Measurements from ENCODE around the gene CERK.

The CERK gene

DNA sequence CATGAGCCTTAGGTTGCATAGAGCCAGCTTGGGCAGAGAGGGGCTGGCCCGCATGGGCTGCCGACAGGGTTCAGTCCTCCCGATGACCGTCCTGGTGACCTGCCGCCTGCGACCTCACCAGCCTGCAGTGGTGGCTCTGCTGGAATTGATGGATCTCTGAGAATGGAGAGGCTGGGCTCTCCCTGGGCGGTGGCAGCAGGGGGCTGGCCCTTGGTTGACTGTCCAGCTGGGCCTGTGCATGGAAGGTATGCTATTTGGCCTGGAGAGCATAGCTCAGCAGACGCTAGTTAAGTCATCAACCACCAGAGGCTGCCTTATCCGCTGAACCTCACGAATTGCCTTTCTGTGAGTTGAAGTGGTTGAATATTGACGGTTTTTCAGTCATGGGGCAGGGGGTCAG, 98.2 kb downstream of the CERK start:
- no peaks in the 10 kb centered on the region for H3K4me1 ChIP-seq (ENCODE audit: control insufficient read depth, low read depth, low read length)
- H4K8ac ChIP-seq (ENCODE audit: low read depth, low read length), result no peak overlapping the region
- no peaks in the 10 kb centered on the region for H3K27me3 ChIP-seq (ENCODE audit: insufficient read depth, low read length, poor library complexity)
- no peak overlapping the region for H2BK5ac ChIP-seq (ENCODE audit: low read length)
- H2BK120ac ChIP-seq (ENCODE audit: low read depth, low read length), result no peak overlapping the region
- H3K4me2 ChIP-seq (ENCODE audit: low read length), result no peak overlapping the region
- H3K23ac ChIP-seq (ENCODE audit: low read length), result no peak overlapping the region
- no peak overlapping the region for H4K5ac ChIP-seq (ENCODE audit: low read length)
- no CpG with 5 or more reads among the region's 11 CpGs for WGBS (ENCODE audit: extremely low coverage, insufficient coverage, low lambda C conversion rate)
- H2AK5ac ChIP-seq (ENCODE audit: low read length), result no peak overlapping the region
- H3K27ac ChIP-seq (ENCODE audit: low read depth, low read length), result no peak overlapping the region
- H3K4ac ChIP-seq (ENCODE audit: low read depth, low read length), result no peak overlapping the region
- H3K79me2 ChIP-seq (ENCODE audit: control insufficient read depth, insufficient read depth, low read length), result no peaks in the 10 kb centered on the region
- H3K4me3 ChIP-seq (ENCODE audit: low read length), result no peak overlapping the region
- no peak overlapping the region for H3K18ac ChIP-seq (ENCODE audit: low read length)
- DNase-seq, result no peak
- H3K79me1 ChIP-seq (ENCODE audit: low read length), result no peaks in the 10 kb centered on the region
- no peak overlapping the region for H3K56ac ChIP-seq (ENCODE audit: low read length)
- H3K36me3 ChIP-seq (ENCODE audit: control insufficient read depth, insufficient read depth, low read length), result no peaks in the 10 kb centered on the region
- H3K9ac ChIP-seq (ENCODE audit: low read length), result no peak overlapping the region
- H2BK15ac ChIP-seq (replicated peaks; ENCODE audit: low read depth), result no peak overlapping the region

DNA sequence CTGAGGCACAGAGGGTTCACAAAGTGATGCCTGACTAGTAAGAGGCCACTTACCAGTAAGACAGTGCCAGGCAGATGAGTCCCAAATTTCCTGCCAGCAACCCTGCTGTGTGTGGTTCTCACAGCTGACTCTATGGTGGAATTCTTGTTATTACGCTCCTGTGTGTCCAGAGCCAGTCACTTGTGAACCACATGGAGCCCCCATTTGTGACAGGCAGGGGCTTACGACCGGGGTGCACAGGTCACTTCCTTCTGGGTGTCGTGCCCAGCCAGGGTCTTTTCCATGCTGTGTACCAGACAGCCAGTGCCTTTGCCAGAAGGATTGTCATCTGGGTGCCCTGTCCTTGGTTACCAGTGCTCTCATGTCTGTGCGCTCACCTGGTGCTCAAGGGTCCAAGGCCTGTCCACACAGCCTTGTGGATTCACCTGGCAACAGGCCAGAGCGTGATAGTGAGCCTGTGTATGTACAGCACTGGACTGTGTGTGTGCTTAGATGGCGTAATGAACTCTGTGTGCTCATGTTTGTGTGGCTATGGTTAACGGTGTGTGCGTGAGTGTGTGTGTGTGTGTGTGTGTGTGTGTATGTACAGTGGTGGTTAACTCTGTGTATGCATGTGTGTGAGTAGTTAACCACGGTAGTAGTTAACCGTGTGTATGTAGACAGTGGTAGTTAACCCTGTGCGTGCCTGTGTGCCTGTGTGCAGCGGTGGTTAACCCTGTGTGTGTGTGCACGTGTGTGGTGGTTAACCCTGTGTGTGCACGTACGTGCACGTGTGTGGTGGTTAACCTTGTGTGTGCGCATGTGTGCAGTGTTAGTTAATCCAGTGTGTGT, 99.2 kb downstream of the CERK start:
- DNase-seq, result no peak
- no peak overlapping the region for H4K8ac ChIP-seq (ENCODE audit: low read depth, low read length)
- H2BK15ac ChIP-seq (replicated peaks; ENCODE audit: low read depth), result no peak overlapping the region
- H3K27me3 ChIP-seq (ENCODE audit: insufficient read depth, low read length, poor library complexity), result no peaks in the 10 kb centered on the region
- no CpG with 5 or more reads among the region's 18 CpGs for WGBS (ENCODE audit: extremely low coverage, insufficient coverage, low lambda C conversion rate)
- no peak overlapping the region for H2BK5ac ChIP-seq (ENCODE audit: low read length)
- no peaks in the 10 kb centered on the region for H3K36me3 ChIP-seq (ENCODE audit: control insufficient read depth, insufficient read depth, low read length)
- H3K4ac ChIP-seq (ENCODE audit: low read depth, low read length), result no peak overlapping the region
- no peak overlapping the region for H4K5ac ChIP-seq (ENCODE audit: low read length)
- H3K27ac ChIP-seq (ENCODE audit: low read depth, low read length), result no peak overlapping the region
- no peak overlapping the region for H3K9ac ChIP-seq (ENCODE audit: low read length)
- H2AK5ac ChIP-seq (ENCODE audit: low read length), result no peak overlapping the region
- no peaks in the 10 kb centered on the region for H3K79me2 ChIP-seq (ENCODE audit: control insufficient read depth, insufficient read depth, low read length)
- H3K4me2 ChIP-seq (ENCODE audit: low read length), result no peak overlapping the region
- H3K18ac ChIP-seq (ENCODE audit: low read length), result no peak overlapping the region
- no peak overlapping the region for H3K23ac ChIP-seq (ENCODE audit: low read length)
- no peaks in the 10 kb centered on the region for H3K79me1 ChIP-seq (ENCODE audit: low read length)
- no peak overlapping the region for H3K56ac ChIP-seq (ENCODE audit: low read length)
- H3K4me1 ChIP-seq (ENCODE audit: control insufficient read depth, low read depth, low read length), result peaks cover 3% of the 10 kb centered on the region
- H2BK120ac ChIP-seq (ENCODE audit: low read depth, low read length), result no peak overlapping the region
- no peak overlapping the region for H3K4me3 ChIP-seq (ENCODE audit: low read length)

DNA sequence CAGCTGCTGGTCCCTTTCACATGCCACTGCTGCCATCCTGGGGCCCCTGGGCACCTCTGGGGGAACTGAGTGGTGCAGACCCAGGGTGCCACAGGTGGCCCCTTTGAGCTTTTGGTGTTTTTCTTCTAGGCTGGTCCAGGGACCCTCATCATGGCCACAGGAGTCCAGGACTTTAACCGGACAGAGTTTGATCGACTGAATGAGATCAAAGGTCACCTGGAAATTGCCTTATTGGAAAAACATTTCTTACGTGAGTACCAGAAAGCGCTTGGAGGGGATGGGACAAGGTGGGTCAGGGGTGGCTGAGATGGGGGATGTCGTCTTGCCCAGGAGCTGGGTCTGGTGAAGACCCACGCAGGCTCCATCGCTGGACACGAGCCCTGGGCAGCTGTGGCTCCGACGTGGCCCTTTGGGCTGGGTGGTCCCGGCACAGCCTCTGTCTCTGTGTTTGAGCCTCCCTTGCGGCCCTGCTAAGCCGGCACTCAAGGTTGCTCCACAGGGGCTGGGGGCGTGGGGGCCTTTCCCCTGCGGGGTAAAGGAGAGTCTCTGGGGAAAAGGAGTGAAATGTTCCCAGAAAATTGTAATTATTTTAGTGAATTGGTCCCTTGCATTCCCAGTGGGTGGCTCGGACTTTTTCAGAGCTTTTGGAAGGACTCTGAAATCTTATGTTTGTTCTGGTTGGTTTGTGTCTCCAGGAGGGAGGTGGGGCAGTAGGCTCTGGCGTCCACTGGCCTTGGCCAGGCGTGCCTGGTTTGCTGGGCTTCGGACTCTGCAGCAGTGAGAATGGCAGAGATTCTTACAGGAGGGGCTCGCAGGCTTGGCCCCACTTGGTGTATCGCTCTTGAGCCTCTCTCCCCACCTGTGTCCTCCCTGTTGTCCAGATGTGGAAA, 100.1 kb downstream of the CERK start:
- Histone ChIP-seq H3K56ac (ENCODE audit: low read length) (no peak overlapping the region), H3K4me1 (ENCODE audit: control insufficient read depth, low read depth, low read length) (peaks cover 3% of the 10 kb centered on the region), H3K23ac (ENCODE audit: low read length) (no peak overlapping the region), H3K36me3 (ENCODE audit: control insufficient read depth, insufficient read depth, low read length) (no peaks in the 10 kb centered on the region), H3K27ac (ENCODE audit: low read depth, low read length) (no peak overlapping the region), H4K5ac (ENCODE audit: low read length) (no peak overlapping the region), H3K18ac (ENCODE audit: low read length) (no peak overlapping the region), H2BK5ac (ENCODE audit: low read length) (no peak overlapping the region), H3K79me1 (ENCODE audit: low read length) (no peaks in the 10 kb centered on the region), H3K4me3 (ENCODE audit: low read length) (no peak overlapping the region), H2BK120ac (ENCODE audit: low read depth, low read length) (no peak overlapping the region), H2BK15ac (replicated peaks; ENCODE audit: low read depth) (no peak overlapping the region), H2AK5ac (ENCODE audit: low read length) (no peak overlapping the region), H3K4ac (ENCODE audit: low read depth, low read length) (no peak overlapping the region), H3K27me3 (ENCODE audit: insufficient read depth, low read length, poor library complexity) (no peaks in the 10 kb centered on the region), H3K79me2 (ENCODE audit: control insufficient read depth, insufficient read depth, low read length) (no peaks in the 10 kb centered on the region), H3K9ac (ENCODE audit: low read length) (no peak overlapping the region), H3K4me2 (ENCODE audit: low read length) (no peak overlapping the region), H4K8ac (ENCODE audit: low read depth, low read length) (no peak overlapping the region)
- no CpG with 5 or more reads among the region's 21 CpGs for WGBS (ENCODE audit: extremely low coverage, insufficient coverage, low lambda C conversion rate)
- DNase-seq, result no peak

DNA sequence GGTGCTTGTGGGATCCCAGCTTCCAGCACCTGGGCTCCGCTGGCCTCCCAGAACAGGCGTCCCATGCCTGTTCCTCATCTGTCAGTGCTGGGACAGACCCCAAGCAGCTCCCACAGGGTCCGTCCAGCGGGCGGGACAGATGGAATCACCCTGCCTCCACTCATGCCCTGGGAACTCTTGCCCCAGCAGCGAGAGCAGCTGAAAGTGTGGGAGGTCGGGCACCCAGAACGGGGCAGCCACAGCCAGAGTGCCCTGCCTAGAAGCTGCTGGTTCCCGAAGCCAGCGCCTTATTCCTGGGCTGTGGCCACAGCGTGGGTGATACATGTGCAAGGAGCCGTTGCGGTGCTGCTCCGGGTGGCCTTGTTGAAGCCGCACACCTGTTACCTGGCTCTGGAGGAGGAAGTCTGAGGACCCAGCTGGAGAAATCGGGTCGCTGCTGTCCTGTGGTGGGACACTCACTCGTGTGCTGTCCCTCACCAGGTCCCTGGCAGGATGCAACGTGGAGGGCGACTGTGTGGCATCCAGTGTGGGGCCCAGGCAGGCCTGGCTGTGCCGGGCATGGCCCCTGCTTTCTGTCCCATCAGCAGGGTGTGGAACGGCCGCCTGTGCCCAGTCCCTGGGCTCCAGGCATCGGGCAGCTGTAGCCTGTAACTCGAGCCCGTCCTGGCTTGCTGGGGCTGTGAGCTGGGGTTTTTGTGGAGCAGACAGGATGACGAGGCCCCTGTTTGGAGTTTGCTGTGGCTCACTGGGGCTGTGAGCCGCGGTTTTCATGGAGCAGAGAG, 101.6 kb downstream of the CERK start:
- Histone ChIP-seq H3K23ac (ENCODE audit: low read length) (no peak overlapping the region), H3K4me1 (ENCODE audit: control insufficient read depth, low read depth, low read length) (peaks cover 3% of the 10 kb centered on the region), H3K27ac (ENCODE audit: low read depth, low read length) (no peak overlapping the region), H3K4me2 (ENCODE audit: low read length) (no peak overlapping the region), H3K79me2 (ENCODE audit: control insufficient read depth, insufficient read depth, low read length) (no peaks in the 10 kb centered on the region), H3K18ac (ENCODE audit: low read length) (no peak overlapping the region), H3K9ac (ENCODE audit: low read length) (no peak overlapping the region), H3K27me3 (ENCODE audit: insufficient read depth, low read length, poor library complexity) (no peaks in the 10 kb centered on the region), H3K56ac (ENCODE audit: low read length) (no peak overlapping the region), H3K4me3 (ENCODE audit: low read length) (no peak overlapping the region), H2BK15ac (replicated peaks; ENCODE audit: low read depth) (no peak overlapping the region), H2AK5ac (ENCODE audit: low read length) (no peak overlapping the region), H3K79me1 (ENCODE audit: low read length) (no peaks in the 10 kb centered on the region), H3K36me3 (ENCODE audit: control insufficient read depth, insufficient read depth, low read length) (no peaks in the 10 kb centered on the region), H2BK5ac (ENCODE audit: low read length) (no peak overlapping the region), H2BK120ac (ENCODE audit: low read depth, low read length) (no peak overlapping the region), H3K4ac (ENCODE audit: low read depth, low read length) (no peak overlapping the region), H4K8ac (ENCODE audit: low read depth, low read length) (no peak overlapping the region), H4K5ac (ENCODE audit: low read length) (no peak overlapping the region)
- no CpG with 5 or more reads among the region's 29 CpGs for WGBS (ENCODE audit: extremely low coverage, insufficient coverage, low lambda C conversion rate)
- DNase-seq, result no peak

DNA sequence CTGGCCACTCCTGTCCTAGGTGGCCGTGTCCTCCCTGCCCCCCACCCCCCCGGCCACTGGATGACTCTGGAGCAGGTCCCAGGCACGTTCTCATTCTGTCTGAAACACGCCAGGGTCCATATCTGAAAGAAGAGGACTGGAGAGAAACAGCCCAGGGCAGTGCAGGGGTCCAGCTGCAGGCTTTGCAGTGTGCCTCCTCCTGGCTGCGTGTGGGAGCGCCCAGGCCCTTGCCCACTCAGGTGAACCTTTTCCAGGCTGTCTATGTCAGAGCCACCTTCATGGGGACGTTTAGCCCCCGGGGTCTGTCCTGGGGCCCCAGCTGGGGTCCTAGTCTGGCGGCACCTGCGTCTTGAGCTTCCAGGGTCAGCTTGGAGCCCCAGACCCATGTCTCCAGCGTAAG, 102.3 kb downstream of the CERK start:
- no peaks in the 10 kb centered on the region for H3K79me1 ChIP-seq (ENCODE audit: low read length)
- no peak overlapping the region for H3K56ac ChIP-seq (ENCODE audit: low read length)
- no peaks in the 10 kb centered on the region for H3K27me3 ChIP-seq (ENCODE audit: insufficient read depth, low read length, poor library complexity)
- H3K36me3 ChIP-seq (ENCODE audit: control insufficient read depth, insufficient read depth, low read length), result no peaks in the 10 kb centered on the region
- no peak overlapping the region for H4K8ac ChIP-seq (ENCODE audit: low read depth, low read length)
- no peak overlapping the region for H3K27ac ChIP-seq (ENCODE audit: low read depth, low read length)
- peak; percentile 58 for DNase-seq
- peak overlapping the region; percentile 65 for H3K4ac ChIP-seq (ENCODE audit: low read depth, low read length)
- H3K18ac ChIP-seq (ENCODE audit: low read length), result peak overlapping the region; percentile 54
- whole genome bisulfite sequencing (ENCODE audit: extremely low coverage, insufficient coverage, low lambda C conversion rate), result no CpG with 5 or more reads among the region's 11 CpGs
- no peak overlapping the region for H4K5ac ChIP-seq (ENCODE audit: low read length)
- H3K4me1 ChIP-seq (ENCODE audit: control insufficient read depth, low read depth, low read length), result peaks cover 3% of the 10 kb centered on the region
- H3K23ac ChIP-seq (ENCODE audit: low read length), result no peak overlapping the region
- H2BK5ac ChIP-seq (ENCODE audit: low read length), result no peak overlapping the region
- no peak overlapping the region for H2BK120ac ChIP-seq (ENCODE audit: low read depth, low read length)
- H3K4me2 ChIP-seq (ENCODE audit: low read length), result no peak overlapping the region
- H3K9ac ChIP-seq (ENCODE audit: low read length), result no peak overlapping the region
- H3K4me3 ChIP-seq (ENCODE audit: low read length), result no peak overlapping the region
- H2BK15ac ChIP-seq (replicated peaks; ENCODE audit: low read depth), result no peak overlapping the region
- no peaks in the 10 kb centered on the region for H3K79me2 ChIP-seq (ENCODE audit: control insufficient read depth, insufficient read depth, low read length)
- H2AK5ac ChIP-seq (ENCODE audit: low read length), result no peak overlapping the region
